NCI-H345 (cell line): ENCODE measurements around the gene ZNF333.
"Not testable (repeated sequence)": the region's sequence is repeated elsewhere in the genome, so short reads cannot be mapped to it uniquely, and the experiment has no call there.

Experiments used
- DNase-seq: peaks from one replicate; lab custom pipeline; 2025; lab: John Stamatoyannopoulos, UW

Gene ZNF333

DNA sequence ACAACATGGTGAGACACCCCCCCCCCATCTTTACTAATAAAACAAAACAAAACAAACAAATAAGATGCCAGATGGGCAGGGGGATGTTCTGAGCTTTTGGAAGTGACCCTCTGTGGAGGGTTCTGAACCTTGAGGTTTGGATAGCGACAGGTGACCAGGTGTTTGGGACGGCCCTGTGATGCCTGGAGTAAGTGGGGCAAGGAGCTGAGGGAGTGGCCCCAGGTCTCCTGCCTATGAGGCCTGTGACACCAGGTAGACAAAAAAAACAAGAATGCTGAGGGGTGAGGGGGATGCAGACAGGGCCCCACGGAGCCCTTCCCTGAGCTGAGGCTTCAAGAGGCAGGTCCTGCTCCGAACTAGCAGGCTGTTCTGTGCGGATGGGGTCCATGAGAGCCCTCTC, 79.4 kb downstream of the ZNF333 start:
- DNase-seq, result no peak

DNA sequence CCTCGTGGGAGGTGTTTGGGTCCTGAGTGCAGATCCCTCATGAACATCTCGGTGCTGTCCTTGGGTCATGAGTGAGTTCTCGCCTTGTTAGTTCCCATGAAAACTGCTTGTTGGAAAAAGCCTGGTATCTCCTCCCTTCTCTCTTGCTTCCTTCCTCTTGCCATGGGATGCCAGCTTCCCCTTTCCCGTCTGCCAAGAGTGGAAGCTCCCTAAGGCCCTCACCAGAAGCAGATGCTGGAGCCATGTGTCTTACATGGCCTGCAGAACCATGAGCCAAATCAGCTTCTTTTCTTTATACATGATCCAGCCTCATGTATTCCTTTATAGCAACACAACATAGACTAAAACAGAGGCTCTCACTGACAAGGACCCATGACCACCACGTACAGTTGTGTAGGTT, 80.3 kb downstream of the ZNF333 start:
- no peak for DNase-seq

DNA sequence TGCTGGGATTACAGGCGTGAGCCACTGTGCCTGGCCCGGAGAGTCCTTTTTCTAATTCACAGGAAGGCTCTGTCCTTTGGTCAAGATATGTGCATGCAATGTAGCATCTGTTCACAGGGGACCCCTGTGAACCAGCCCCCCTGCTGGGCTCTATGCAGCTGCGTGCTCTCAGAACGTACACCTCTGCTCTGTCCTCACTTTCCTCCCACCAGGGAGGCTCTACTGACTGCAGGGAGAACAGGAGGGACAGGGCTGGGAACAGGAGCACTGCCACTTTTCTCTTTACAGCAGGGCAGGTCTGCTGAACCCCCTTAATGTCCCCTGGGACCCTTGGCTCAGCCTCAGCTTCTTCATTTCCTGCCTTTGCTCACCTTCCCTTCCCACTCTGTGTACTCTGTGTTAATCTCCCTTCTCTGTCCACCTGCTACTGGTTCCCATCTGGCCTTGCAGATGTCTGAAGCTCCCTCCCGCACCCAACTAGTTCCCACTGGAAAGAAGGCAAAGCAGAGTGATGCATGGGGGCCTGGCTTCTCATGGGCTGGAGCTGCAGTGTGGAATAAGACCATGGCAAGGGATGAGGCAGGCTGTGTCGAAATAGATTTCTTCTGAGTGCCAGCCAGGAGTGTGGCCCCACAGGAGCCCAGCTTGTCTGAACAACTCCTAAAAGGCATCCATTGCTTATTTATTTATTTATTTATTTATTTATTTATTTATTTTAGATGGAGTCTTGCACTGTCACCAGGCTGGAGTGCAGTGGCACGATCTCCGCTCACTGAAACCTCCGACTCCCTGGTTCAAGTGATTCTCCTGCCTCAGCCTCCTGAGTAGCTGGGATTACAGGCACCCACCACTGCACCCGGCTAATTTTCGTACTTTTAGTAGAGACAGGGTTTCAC, 81.3 kb downstream of the ZNF333 start:
- DNase-seq, result no peak

DNA sequence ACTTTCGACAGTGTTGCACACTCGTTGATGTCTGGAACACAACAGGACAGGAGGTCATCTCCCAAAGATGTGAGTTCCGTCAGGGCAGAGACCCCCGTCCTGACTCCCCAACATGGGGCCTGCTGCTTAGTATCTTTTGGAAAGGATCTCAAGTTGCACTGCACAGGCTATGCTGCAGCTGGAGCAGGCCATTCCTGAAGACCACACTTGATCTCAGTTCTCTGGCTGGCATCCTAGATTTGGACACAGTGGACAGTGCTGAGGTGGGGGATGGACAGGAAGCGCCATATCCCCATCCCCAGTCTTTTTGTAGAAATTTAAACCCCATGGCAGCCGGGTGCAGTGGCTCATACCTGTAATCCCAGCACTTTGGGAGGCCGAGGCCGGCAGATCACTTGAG, 82.6 kb downstream of the ZNF333 start:
- DNase-seq, result no peak

DNA sequence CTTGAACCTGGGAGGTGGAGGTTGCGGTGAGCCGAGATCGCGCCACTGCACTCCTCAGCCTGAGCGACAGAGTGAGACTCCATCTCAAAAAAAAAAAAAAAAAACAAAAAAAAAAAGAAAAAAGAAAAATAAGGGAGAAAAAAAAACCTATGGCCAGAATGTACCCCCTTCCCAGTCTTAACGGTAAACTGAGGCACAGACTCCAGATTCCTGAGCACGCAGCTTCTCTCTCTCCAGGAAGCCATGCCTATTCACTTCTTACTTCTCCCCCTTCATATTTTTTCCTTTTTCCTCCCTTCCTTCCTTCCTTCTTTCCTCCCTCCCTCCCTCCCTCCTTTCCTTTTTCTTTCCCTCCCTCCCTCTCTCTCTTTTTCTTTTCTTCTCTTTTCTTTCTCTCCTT, 83.1 kb downstream of the ZNF333 start:
- no peak for DNase-seq

DNA sequence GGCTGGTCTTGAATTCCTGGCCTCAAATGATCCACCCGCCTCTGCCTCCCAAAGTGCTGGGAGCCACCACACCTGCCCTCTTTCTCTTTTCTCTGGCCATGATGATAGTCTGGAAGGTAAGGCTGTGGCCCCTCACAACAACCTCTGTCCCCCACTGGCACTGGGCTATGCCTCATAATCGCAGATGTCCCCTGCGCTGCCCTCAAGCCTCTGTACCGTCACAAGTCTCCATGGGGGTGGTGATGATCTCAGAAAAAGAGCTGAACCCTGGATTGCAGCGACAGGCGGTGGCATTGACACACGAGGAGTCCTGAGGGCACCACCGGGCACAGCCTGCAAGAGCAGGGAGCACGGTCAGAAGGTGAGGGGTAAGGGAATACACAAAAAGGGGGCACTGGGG, 83.9 kb downstream of the ZNF333 start:
- DNase-seq, result not testable (repeated sequence)

DNA sequence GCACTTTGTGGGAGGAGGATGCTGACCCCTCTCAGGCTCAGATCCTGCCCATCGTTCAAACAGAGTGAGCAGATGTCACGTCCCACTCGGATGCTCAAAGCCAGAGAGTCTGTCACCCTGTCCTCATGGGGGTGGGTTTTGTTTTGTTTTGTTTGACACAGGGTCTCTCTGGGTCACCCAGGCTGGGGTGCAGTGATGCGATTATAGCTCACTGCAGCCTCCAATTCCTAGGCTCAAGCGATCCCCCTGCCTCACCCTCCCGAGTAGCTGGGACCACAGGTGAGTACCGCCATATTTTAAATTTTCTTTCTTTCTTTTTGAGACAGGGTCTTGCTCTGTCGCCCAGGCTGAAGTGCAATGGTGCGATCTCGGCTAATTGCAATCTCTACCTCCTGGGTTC, 84.5 kb downstream of the ZNF333 start:
- DNase-seq, result no peak

DNA sequence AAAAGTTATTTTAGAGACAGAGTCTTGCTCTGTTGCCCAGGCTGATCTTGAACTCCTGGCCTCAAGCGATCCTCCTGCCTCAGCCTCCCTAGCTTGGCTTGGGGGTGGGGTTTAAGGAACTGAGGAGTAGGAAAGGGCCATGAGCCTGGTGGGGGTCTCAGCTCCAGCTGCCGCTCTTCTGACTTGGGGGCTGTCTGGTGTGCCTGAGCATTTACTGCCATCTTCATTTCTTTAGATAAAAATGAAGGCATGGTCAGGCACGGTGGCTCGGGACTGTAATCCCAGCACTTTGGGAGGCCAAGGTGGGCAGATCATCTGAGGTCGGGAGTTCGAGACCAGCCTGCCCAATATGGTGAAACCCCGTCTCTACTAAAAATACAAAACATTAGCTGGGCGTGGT, 85.5 kb downstream of the ZNF333 start:
- DNase-seq, result not testable (repeated sequence)

DNA sequence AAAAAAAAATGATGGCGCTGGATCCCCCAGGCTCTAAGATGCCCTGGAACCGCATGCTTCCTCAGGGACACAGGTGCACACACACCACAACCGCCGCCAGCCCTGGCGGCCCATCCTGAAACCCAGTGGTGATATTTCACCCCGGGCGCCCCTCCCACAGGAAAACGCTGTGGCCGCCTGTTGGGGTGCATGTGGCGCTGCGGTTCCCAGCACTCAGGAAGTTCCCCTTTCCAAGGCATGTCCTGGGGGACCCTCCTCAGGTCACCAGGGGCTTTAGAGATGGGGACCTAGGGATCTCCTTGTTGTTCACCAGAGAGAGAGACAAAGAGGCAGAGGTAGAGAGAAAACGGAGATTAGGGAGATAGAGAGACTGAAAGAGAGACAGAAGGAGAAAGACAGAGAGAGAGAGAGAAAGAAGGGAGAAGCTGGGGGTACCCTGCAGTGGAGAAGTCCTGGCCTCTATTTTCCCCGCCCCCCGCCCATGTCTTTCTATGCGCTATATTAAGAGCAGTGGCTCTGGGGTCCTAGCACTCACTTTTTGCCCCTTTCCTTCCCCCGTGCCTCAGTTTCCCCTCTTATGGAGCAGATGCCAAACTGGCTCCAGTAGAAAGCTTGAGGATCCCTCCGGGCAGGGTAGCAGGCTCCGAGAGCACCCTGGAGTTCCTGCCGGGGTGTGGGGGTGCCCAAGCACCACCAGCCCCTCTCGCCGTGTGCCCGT, 86.2 kb downstream of the ZNF333 start:
- no peak for DNase-seq

DNA sequence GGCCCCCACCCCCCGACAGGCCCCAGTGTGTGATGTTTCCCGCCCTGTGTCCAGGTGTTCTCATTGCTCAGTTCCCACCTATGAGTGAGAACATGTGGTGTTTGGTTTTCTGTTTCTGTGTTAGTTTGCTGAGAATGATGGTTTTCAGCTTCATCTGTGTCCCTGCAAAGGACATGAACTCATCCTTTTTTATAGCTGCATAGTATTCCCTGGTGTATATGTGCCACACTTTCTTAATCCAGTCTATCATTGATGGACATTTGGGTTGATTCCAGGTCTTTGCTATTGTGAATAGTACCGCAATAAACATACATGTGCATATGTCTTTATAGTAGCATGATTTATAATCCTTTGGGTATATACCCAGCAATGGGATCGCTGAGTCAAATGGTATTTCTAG, 87.8 kb downstream of the ZNF333 start:
- DNase-seq, result not testable (repeated sequence)

DNA sequence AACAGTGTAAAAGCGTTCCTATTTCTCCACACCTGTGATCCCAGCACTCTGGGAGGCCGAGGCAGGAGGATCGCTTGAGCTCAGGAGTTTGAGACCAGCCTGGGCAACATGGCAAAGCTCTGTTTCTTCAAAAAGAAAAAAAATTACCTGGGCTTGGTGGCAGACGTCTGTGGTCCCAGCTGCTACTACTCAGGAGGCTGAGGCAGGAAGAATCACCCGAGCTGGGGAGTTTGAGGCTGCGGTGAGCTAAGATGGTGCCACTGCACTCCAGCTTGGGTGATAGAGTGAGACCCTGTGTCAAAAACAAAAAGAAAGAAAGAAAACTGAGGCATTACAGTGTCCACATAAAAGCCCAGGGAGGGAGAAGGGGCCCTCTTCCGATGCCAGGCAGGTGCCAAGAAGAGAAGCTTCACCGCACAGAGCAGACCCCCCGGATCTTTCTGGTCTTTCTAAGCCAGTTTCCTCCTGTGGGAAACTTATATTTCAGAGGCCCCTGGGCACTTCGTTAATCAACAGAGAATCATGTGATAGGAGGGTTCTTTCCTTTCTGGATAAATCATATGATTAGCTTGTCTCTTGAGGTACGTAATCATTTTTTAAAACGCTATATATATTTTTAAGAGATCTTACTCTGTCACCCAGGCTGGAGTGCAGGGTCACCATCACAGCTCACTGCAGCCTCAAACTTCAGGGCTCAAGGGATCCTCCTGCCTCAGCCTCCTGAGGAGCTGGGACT, 88.4 kb downstream of the ZNF333 start, which contains the start of gene ADGRE2:
TSS of gene ADGRE2 (minus strand) at position 451 of the 736 bp plus-strand sequence. CDS start 1,804 bp downstream, outside the sequence.
- DNase-seq, result not testable (repeated sequence)

DNA sequence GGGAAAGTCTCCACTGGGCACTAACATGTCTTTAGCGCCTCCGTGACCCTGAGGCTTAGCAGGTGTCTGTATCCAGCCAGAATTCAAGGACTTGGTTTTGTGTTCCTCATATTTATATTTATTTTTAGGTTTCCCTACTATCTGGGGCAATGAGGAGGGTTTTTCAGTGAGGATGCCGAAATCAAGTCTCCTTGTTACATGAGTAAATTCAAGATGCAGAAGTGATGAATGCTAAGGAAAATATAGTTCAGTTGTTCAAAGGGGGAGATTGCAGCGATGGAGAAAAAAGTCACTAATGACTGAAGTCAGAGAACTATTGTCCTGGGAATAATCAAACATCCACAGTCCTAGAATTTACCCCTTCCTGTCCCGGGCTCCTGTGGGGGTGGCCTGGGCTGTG, 89.3 kb downstream of the ZNF333 start:
- DNase-seq, result no peak

DNA sequence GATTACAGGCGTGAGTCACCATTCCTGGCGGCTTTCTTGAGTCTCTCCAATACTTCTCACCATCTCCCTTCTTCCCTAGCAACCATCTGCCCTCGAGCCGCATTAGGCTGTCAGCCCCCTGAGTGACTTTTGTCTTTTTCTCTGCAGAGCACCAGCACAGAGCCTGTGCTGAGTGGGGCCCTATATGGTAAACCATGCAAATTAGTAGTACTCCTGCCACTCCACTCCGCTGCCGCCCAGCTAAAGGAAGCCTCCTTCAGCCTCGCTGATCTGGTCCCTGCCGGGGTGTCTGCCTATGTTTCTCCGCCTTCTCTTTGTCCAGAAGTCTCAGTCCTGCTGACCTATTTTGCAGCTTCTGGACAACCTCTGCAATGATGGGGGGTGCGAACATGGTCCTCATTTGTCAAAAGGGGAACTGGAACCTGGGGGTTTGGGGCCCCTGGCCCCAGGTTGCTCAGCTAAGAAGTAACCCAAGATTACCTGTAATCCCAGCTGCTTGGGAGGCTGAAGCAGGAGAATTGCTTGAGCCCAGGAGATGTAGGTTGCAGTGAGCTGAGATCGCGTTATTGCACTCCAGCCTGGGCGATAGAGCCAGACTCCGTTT, 90.9 kb downstream of the ZNF333 start:
- not testable (repeated sequence) for DNase-seq

DNA sequence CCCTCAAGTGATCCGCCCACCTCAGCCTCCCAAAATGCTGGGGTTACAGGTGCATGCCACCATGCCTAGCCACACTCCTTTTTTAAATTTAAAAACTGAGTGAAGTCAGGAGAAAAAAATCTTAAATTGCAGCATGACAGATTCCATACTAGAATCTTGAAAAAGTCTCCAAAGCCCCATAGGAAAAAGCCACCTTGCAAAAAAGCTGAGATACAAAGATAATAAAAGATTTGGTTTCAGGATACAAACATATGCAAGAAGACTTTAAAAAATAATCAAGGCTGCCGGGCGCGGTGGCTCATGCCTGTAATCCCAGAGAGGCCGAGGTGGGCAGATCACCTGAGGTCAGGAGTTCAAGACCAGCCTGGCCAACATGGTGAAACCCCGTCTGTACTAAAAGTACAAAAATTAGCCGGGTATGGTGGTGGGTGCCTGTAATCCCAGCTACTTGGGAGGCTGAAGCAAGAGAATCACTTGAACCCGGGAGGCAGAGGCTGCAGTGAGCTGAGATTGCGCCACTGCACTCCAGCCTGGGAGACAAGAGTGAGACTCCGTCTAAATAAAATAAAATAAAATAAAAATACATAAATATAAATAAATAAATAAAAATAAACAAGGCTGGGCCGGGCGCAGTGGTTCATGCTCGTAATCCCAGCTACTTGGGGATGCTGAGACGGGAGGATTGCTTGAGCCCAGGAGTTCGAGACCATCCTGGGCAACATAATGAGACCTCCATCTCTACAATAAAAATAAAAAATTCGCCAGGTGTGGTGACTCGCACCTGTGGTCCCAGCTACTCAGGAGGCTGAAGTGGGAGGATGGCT, 92.1 kb downstream of the ZNF333 start:
- DNase-seq, result not testable (repeated sequence)

DNA sequence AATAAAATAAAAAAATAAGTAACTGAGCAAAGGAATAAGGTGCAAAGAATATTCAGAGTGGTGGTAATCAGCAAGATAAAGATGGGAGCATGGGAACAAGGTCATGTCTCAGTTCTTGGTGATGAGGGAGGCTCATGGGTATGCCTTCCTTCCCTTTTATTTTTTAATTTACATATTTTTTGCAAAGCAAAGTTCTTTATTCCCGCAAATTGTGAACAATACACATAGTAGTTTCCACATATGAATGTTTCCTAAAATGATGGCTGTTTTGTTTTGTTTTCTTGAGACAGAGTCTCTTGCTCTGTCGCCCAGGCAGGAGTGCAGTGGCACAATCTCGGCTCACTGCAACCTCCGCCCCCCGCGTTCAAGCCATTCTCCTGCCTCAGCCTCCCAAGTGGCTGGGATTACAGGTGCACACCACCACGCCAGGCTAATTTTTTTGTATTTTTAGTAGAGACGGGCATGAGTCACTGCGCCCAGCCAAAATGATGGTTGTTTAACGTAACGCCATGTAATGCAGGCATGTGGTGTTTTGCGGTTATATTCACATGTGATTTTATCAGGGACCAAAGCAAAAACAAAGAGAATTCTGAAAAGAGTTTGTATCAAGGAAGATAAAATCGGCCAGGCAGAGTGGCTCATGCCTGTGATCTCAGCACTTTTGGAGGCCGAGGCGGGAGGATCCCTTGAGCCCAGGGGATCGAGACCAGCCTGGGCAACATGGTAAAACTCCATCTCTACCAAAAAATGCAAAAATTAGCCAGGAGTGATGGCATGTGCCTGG, 93.0 kb downstream of the ZNF333 start:
- no peak for DNase-seq
